GM18909 (cell line): ENCODE measurements around the gene TMEM151B.

Source experiments
- ATAC-seq: cut with Tn5 transposase; IDR thresholded peaks from one replicate; pipeline ENCODE4 v1.9.1; 2021; ENCODE audit warnings: mild to moderate bottlenecking; ENCODE audit not compliant: unreplicated experiment, poor library complexity

Gene TMEM151B

DNA sequence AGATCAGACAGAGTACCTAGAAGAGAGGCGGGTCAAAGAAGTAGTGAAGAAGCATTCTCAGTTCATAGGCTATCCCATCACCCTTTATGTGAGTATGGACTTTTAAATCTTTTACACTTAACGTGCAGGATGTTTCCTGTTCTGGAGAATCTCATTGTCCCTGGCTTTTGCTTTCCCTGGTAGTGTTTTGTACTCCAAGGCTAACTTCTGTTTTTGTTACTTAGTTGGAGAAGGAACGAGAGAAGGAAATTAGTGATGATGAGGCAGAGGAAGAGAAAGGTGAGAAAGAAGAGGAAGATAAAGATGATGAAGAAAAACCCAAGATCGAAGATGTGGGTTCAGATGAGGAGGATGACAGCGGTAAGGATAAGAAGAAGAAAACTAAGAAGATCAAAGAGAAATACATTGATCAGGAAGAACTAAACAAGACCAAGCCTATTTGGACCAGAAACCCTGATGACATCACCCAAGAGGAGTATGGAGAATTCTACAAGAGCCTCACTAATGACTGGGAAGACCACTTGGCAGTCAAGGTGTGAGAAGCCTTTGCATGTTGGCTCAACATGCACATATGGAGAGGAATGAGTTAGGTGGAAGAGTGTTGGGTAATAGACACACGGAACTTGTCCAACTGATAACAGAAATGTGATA, 20.1 kb upstream of the TMEM151B start:
- no peak for ATAC-seq

DNA sequence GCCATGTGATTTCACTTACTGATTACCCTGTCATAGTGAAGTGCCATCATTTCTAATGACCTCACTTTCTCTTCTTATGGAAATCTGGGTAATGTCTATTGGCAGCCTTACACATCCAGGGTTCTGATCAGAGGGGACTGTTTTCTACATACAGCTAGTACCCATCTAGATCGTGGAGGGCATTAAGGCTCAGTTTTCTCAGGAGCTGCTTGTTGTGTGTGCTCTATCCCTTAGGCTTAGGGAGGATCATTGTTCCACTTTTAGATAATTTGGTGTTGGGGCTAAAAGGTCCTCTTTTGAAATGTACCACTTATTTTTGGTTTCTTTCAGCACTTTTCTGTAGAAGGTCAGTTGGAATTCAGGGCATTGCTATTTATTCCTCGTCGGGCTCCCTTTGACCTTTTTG, 19.5 kb upstream of the TMEM151B start:
- ATAC-seq = no peak

DNA sequence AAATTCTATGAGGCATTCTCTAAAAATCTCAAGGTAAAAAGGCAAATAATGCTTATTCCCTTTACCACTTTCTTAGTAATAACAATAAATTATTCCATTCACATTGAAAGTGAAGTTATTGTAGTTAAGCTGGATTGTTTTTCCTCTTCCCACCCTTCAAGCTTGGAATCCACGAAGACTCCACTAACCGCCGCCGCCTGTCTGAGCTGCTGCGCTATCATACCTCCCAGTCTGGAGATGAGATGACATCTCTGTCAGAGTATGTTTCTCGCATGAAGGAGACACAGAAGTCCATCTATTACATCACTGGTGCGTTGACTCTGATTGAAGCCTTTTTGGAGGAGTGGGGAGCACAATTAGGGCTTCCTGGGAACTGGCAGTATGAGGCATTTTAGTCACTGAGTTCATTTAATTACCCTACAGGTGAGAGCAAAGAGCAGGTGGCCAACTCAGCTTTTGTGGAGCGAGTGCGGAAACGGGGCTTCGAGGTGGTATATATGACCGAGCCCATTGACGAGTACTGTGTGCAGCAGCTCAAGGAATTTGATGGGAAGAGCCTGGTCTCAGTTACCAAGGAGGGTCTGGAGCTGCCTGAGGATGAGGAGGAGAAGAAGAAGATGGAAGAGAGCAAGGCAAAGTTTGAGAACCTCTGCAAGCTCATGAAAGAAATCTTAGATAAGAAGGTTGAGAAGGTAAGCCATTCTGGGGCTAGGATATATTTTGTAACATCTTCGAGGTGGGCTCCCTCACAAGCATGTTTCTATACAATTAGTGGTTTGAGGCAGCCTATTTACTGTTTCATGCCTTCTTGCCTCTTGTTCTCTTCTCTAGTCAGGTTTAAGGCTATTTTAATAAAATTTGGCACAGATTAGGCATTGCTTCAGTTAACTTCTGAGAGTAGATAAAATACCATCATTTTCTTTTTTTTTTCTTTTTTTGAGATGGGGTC, 18.4 kb upstream of the TMEM151B start:
- ATAC-seq = no peak

DNA sequence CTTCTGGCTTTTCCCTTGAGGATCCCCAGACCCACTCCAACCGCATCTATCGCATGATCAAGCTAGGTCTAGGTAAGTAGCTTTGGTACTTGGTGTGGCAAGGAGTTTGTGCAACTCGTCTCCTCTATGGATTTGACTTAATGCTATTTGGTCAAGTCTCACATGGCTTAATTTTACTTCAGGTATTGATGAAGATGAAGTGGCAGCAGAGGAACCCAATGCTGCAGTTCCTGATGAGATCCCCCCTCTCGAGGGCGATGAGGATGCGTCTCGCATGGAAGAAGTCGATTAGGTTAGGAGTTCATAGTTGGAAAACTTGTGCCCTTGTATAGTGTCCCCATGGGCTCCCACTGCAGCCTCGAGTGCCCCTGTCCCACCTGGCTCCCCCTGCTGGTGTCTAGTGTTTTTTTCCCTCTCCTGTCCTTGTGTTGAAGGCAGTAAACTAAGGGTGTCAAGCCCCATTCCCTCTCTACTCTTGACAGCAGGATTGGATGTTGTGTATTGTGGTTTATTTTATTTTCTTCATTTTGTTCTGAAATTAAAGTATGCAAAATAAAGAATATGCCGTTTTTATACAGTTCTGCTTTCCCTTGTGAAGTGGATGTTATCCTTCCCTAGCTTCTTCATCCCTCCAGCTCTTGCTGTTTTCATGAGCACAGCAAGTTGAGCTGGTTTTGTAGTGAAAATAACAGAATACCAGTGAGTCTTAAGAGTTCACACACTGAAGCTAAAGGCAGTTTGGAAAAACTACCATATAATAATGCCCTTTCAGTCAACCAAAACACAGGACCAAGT, 16.7 kb upstream of the TMEM151B start:
- ATAC-seq = no peak

DNA sequence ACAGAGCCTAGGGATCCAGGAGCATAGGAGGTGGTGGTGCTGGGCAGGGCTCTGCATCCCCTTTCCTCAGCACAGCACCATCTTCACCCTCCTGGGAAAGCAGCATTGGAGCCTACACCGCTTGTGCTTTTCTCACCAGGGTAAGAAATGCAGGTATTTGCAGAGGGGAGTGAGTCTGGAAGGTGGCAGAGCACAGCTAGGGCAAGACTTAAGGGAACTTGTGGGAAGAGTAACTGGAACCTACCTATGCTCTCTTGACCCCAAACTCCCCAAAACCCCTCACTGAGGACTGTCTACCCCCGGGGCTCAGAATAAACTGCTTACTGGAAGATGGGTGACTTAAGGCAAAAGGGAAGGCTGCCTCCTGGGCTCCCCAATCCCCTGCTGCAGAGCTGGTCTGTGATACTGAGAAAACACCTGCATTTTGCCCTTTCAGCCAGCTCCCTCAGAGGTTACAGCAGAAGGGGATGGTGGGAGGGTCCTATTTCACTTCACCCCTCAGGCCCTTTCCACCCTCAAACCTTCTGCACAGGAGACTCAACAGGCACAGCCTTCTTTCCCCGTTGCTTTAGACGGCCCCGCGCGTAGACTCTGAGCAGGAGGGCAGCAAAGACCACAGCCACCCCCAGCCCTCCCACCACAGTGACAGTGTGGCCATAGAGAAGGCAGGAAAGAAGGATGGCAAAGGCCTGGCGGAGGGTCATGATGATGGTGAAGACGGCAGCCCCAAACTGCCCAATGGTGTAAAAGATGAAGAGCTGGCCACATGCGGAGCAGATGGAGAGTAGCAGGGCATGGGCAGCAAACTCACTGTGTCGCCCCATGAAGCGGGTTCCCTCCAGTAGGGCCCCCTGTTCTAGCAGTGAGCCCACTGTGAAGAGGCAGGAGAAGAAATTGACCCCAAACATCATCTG, 15.8 kb upstream of the TMEM151B start:
- no peak for ATAC-seq

DNA sequence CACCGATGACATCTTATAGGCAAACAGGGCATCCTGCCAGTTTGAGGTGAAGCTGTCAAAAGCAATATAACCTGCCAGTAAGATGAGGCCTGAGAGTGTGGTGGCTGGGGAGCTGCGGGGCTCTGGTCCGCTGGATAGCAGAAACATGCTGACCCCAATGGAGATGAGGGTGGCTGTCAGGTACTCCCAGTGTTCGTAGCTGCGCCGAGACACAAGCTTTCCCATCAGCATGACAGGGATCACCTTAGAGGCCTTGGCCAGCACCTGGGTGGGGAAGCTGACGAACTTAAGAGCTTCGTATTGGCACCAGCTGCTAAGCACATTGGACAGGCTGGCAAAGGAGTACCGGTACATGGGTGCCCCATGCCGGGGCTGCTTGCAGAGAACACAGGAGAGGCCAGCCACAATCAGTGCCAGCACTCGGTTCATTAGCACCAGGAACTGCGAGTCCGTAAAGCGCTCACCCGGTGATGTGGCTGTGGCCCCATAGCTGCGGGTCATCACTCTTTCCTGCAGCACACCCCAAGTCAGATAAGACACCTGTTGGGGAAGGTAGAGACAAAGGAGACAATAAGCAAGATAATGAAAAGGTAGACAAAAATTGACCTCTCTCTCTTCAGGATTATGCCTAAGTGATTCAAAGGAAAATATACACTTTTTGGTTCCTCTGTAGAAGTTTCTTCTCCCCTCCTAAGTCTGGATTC, 15.0 kb upstream of the TMEM151B start:
- no peak for ATAC-seq

DNA sequence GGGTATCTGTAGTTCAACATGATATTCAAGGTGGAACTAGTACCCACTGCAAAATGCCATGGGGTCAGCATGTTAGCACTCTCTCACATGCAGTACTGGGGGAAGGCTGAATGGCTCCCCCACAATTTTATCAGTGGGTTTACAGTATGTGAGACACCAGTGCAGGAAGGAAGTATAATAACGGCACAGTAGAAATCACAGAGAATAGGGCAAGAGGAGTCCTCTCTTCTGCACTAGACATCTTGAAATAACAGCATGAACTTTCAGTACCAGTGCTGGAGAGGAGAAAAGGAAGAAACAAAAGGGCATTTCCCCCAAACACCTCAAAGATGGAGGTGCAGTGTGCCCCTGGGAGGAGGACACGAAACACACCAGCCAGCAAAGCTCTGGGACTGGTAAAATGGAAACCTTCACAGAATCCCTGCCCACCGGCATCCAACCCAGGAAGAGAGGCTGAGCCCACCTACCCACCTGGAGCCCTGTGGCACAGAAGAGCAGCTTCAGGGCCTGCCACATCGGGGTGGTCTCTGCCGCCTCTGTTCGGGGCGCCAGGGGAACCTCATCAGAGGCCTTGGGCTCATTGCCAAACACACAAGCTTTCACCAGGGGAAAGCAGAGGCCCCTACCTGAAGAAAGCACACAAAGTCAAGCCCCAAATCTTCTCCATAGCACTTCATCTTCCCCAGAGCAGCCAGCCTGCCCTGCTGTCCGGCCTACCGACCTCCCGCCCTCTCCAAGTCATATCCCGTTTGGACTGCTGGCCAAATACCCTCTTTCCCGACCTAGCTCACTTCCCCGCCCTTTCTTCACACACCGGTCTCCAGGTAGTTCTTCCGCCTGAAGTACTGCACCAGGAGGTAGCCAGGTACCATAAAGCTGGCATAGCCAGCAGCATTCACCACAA, 14.1 kb upstream of the TMEM151B start:
- ATAC-seq = peak; percentile 0

DNA sequence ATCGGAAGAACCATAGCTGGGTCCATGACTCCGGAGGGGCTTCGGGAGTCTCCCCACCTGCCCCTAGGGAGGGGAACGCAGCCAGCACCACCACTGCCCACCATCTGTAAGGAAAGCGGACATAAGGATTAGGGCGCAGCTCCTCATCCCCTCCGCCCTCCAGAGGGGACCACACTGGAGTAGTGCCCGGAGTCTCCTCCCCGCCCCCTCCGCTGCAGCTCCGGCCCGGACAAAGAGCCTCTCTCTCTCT, 13.6 kb upstream of the TMEM151B start:
- ATAC-seq = no peak

DNA sequence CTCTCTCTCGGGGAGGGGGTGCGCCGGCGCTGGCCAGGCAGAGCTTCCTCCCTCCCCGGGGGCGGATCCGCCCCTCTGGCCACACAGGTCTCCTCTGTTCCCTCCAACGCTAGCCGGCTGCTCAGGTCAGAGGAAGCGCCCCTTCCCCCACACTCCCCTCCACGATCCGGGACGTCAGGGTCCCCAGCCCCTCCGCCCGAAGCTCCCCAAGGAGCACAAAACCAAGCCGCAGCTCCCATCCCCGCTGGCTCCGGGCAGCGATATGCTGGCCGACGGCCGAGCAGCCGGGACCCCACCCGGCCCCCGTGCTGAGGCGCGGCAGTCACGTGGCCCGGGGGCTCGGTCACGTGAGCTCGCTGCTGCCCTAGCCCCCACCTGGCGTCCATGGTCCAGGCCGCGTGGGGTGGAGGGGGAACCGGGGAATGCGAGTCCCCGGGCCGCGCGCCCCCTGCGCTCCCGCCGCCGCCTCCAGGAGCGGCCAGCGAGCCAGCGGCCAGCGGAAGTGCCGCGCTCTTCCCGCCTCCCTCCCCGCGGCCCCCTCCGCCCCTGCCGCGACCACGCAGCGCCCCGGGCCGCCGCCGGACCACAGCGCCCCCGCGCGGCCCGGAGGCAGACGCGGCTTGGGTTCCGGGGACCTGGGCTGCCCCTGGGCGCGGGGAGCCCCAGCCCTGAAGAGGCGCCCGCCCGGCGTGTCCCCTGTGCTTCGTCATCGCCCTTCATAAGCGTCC, 13.1 kb upstream of the TMEM151B start, which contains the start of gene SLC35B2:
TSS of gene SLC35B2 (minus strand) at position 504 of the 728 bp plus-strand sequence. CDS start at position 386, 118 bp downstream.
- ATAC-seq = peak; percentile 60

DNA sequence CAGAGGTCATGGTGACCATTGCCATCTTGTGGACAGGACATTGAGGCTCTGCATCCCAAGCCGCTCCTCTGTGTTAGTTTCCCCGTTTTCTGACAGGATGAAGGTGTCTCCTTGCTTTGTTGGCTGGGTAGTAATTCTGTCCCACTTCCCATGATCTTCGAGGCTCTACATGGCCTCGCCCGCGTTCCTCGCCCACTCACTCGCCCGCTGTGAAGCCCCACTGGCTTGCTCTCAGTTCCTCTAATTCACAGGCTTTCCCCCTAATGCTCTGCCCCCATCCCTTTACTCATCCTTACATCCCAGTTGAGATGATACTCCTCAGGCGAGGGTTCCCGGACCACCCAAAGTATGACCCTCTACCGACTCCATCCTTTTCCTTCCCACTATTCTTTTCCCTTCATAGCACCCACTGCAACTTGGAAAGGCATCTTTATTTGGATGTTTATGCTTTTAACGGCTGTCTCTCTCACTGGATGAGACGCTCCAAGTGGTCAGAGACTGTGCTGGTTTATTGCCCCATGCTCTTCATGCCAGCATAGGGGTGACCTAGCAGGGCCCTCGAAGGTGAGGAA, 12.4 kb upstream of the TMEM151B start:
- peak; percentile 19 for ATAC-seq

DNA sequence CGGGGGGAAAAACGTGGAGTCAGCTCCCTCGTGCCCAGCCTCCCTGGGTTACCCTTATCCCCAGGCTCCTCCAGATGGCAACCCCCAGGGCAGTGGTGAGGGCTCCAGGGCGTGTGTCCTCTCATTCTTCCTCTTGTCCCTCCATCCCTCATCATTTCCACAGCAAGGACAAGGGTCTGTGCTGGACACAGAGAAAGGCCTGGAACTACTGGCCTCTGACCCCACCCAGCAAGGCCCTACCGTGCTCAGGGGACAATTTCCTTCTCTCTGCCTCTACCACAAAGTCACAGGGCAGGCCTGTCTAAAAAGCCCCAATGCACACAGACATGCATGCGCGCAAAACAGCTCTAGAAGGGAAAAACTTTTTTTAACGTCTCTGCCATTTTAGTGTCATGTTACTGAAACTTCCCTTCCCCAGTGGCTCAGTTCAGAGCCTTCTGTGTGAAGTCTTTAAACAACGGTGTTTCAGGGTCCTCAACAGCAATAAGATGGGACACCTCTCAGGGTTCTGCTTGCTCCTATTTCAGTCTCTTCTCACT, 11.9 kb upstream of the TMEM151B start:
- no peak for ATAC-seq

DNA sequence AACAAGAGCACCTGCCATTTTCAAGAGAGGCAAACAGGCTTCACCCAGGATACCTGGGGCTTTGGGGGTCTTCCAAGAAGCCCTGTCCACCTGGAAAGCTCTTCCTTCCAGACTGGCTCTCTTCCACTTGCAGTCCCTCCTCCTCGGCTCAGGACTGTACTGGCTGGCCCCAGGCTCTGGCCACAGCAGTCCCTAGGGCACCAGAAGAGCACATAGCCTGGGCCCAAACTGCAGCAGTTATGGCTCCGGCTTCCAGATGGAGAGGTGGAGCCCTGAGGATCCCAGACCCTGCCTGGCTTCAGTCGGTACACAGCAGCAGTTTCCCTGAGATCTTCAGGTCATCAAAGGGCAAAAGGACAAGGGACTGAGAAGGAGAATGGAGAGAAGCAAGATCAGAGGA, 11.3 kb upstream of the TMEM151B start:
- ATAC-seq = no peak

DNA sequence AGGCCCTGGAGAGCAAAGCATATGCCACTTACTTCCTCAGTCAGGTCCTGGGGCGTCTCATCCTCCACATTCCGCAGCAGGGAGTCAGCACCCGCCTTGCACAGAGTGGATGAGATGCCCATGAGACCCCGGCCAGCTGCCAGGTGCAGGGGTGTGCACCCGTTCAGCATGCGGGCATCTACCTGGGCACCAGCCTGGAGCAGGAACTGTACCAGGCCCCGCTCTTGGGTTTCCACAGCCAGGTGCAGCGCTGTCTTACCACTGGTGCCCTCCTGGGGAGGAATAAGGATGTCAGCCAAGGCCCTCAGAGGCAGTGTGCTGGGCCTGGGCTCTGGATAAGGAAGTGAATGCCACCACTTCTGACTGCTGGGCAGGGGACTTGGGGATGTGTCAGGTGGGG, 10.2 kb upstream of the TMEM151B start:
- ATAC-seq = no peak

DNA sequence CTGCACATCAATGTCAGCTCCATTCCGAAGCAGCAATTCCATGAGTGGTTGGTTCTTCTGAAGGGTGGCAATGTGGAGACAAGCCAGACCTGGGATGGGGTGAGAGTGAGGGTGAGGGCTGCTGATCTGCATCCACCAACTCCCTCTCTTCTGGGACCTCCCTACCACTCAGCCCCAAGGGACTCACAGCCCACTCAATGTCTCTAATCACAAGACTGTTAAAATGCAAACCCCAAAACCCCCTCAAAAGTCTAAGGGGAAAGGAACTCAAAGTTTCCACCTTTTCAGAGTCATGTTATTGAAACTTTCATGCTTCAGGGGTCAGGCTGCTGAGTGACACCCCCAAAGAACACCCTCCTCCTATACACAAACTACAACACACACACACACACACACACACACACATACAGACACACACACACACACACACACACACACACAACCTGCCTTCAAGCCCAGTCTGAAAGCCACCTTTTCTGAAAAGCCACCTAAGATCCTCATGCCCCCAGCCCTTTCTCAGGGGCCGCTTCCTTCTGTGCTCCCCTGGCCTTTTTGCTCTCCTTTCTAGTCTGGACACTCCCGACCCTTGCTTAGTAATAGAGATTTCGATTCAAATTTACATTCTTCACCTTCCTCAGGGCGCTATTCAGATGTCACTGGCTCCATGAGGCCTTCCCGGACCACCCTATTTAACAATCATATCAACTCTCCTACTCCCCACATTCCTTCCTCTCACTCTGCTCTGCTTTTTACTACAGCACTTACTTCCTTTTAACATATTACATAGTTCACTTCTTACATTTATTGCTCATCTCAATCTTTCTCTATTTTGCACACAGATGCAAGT, 9.6 kb upstream of the TMEM151B start:
- ATAC-seq = no peak

DNA sequence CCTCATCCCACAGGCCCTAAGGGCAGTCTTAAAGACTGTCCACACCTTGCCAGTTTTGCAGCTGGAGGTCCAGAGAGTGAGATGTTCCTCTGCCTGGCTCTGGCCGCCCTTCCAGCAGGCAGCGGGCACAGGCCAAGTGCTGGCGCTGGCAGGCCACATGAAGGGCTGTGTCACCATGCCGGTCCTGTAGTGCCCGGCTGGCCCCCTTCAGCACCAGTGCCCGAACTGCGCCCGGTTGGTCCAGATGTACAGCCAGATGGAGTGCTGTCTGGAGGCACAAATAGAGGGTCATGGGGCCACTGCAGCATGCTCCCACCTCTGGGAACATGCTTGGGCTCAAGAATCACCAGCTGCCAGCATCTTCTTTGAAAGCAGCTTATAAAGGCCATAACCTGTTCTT, 8.7 kb upstream of the TMEM151B start:
- ATAC-seq = no peak
